SJCRH30 (cell line): Measurements from ENCODE around the gene ASB6. TPM values are rescaled to one million over a fixed set of nuclear protein-coding genes. Genes with fewer than 3 reads are reported as not detected.

ENCODE experiments used
- DNase-seq, 2 experiments: peaks; one replicate each; pipeline ENCODE4 v3.0.0-alpha.2; 2015 to 2020
- H3K27ac ChIP-seq: fragments of 250-450 bp; sonication (Bioruptor Pico); 2 replicates; pipeline ENCODE4 v1.5.1; 2020; ENCODE audit warnings: mild to moderate bottlenecking, moderate library complexity
- H3K27me3 ChIP-seq: fragments of 250-450 bp; sonication (Bioruptor Pico); 2 replicates; pipeline ENCODE4 v1.5.1; 2020; ENCODE audit warnings: mild to moderate bottlenecking, moderate library complexity
- H3K36me3 ChIP-seq: fragments of 250-450 bp; sonication (Bioruptor Pico); 2 replicates; pipeline ENCODE4 v1.5.1; 2020; ENCODE audit warnings: mild to moderate bottlenecking, moderate library complexity
- H3K4me1 ChIP-seq: fragments of 250-450 bp; sonication (Bioruptor Pico); 2 replicates; pipeline ENCODE4 v1.5.1; 2020; ENCODE audit warnings: mild to moderate bottlenecking, moderate library complexity
- H3K4me3 ChIP-seq: fragments of 250-450 bp; sonication (Bioruptor Pico); 2 replicates; pipeline ENCODE4 v1.5.1; 2020; ENCODE audit warnings: mild to moderate bottlenecking, moderate library complexity
- H3K9me3 ChIP-seq: fragments of 250-450 bp; sonication (Bioruptor Pico); replicated peaks from 2 replicates; pipeline ENCODE4 v1.5.1; 2020; ENCODE audit warnings: mild to moderate bottlenecking, moderate library complexity
- total RNA-seq: library from RNA; depleted of rRNA; stranded (reverse); fragments of >200 nt; shearing (Covaris generic); gene quantifications from 2 replicates; pipeline ENCODE4 v1.2.3, GENCODE V29; 2014

ASB6 gene
- total RNA-seq, 1 experiment from 2014 or later, result 23.4 TPM

DNA sequence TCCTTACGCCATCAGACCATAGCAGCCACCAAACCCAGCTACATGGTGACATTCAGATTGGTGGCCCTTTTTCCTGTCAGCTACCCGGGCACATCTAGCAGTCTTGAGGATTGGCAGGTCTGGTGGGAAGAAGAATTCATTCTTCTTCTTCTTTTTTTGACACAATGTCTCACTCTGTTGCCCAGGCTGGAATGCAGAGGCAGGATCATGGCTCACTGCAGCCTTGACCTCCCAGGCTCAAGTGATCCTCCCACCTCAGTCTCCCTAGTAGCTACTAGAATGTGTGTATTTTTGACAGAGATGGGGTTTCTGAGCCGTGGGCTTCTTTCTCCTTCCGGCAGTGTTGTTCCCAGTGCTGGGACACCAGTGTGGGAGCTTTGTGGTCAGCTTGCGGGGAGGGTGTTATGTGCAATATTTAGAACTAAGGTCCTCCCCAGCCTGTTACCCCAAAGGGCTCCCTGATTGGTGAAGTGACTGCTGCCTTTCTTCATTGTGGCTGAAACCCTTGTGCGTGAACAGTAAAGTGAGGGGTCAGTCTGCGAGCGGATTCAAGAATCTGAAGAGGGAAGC lies 12.6 kb downstream of the ASB6 start:
- no peak for DNase-seq
- peaks cover 18% of the 10 kb centered on the region for H3K4me1 ChIP-seq
- H3K36me3 ChIP-seq, result peaks cover 14% of the 10 kb centered on the region
- H3K9me3 ChIP-seq, result no peaks in the 10 kb centered on the region
- H3K27ac ChIP-seq, result no peak overlapping the region
- H3K27me3 ChIP-seq, result no peaks in the 10 kb centered on the region
- no peak overlapping the region for H3K4me3 ChIP-seq

DNA sequence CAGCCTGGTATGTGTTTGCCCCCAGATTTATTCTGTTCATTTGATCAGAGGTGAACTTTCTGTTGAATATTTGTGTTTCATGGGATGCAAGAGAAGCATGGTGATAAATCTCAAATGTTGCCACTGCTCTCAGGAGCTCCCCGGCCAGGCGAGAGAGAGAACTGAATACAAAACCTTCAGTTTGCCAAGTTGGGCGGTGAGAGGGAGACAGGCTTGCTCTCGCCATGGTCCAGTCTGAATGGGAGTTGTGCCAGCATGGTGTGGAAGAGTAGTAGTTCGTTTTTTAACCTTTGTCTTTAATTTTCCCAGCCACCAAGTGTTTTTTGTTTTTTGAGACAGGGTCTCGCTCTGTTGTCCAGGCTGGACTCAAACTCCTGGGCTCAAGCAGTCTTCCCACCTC lies 13.2 kb downstream of the ASB6 start:
- no peak overlapping the region for H3K4me3 ChIP-seq

GRCh38 chr9:129627556-129628440 lies 14.2 kb downstream of the ASB6 start:
- DNase-seq, result peak; percentile 56 to 57
- peaks cover 18% of the 10 kb centered on the region for H3K4me1 ChIP-seq
- H3K4me3 ChIP-seq, result peak overlapping the region; percentile 76

More for the DNA sequence above, 13.2 kb downstream of the ASB6 start:
- Histone ChIP-seq H3K27ac (no peak overlapping the region), H3K36me3 (peaks cover 10% of the 10 kb centered on the region), H3K4me1 (peaks cover 18% of the 10 kb centered on the region), H3K9me3 (no peaks in the 10 kb centered on the region), H3K27me3 (no peaks in the 10 kb centered on the region)
- no peak for DNase-seq

GRCh38 chr9:129626625-129627284 lies 15.2 kb downstream of the ASB6 start:
- H3K9me3 ChIP-seq, result no peaks in the 10 kb centered on the region
- DNase-seq, result peak in 1 of 2 experiments; percentile 58
- H3K4me1 ChIP-seq, result peaks cover 18% of the 10 kb centered on the region
- H3K4me3 ChIP-seq, result peak overlapping the region; percentile 76
- no peaks in the 10 kb centered on the region for H3K36me3 ChIP-seq
- peak overlapping the region; percentile 84 for H3K27ac ChIP-seq
- peaks cover 2% of the 10 kb centered on the region; the same call in 1 of the 2 replicates for H3K27me3 ChIP-seq

More at GRCh38 chr9:129627556-129628440, 14.2 kb downstream of the ASB6 start:
- Histone ChIP-seq H3K9me3 (no peaks in the 10 kb centered on the region), H3K27me3 (no peaks in the 10 kb centered on the region), H3K27ac (no peak overlapping the region), H3K36me3 (peaks cover 5% of the 10 kb centered on the region; the same call in 1 of the 2 replicates)

DNA sequence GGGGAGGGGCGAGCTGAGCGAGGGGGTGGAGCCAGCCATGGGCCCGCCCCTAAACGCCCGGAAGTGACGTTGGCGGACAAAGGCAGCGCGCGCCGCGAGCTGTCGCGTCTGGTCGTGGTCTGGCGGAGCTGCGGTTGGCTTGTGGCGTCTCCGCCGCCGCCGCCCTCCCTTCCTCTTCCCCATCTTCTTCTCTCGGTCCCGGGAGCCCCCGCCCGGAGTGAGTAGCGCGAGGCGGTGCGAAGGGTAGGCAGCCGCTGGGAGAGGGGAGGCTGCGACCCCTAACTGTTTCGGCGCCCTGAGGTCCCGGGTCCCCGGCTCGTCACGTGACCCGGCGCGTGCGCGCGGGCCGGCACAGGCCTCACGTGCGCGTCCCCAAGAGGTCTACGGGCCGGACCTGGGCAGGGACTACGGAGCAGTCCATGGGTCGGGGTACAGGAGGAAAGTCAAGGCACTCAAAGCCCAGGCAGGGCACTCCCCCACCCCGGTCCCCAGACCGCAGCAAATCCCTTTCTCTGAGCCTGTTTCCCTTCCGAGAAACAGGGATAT lies 15.8 kb downstream of the ASB6 start, which contains the start of gene NTMT1:
NTMT1 (plus strand) TSS at position 85 of the 546 bp plus-strand sequence. CDS start 6,541 bp downstream, outside the sequence.
- no peaks in the 10 kb centered on the region for H3K9me3 ChIP-seq
- peak; percentile 80 to 90 for DNase-seq
- H3K27ac ChIP-seq, result peak within 1 kb of the TSS; percentile 84
- H3K4me1 ChIP-seq, result peaks cover 18% of the 10 kb centered on the region
- H3K27me3 ChIP-seq, result peaks cover 6% of the 10 kb centered on the region
- H3K36me3 ChIP-seq, result no peaks in the 10 kb centered on the region
- H3K4me3 ChIP-seq, result peak within 1 kb of the TSS; percentile 76

- no peaks in the 10 kb centered on the region for H3K9me3 ChIP-seq
- H3K4me3 ChIP-seq, result no peak overlapping the region
- peaks cover 18% of the 10 kb centered on the region for H3K4me1 ChIP-seq
- H3K27ac ChIP-seq, result no peak overlapping the region
- peaks cover 14% of the 10 kb centered on the region for H3K27me3 ChIP-seq
- DNase-seq, result no peak
- no peaks in the 10 kb centered on the region for H3K36me3 ChIP-seq
Observed at GRCh38 chr9:129624947-129625346, 17.0 kb downstream of the ASB6 start.

GRCh38 chr9:129624168-129624759 lies 17.7 kb downstream of the ASB6 start:
- peaks cover 19% of the 10 kb centered on the region for H3K27me3 ChIP-seq
- H3K4me1 ChIP-seq, result peaks cover 18% of the 10 kb centered on the region
- H3K27ac ChIP-seq, result no peak overlapping the region
- no peaks in the 10 kb centered on the region for H3K9me3 ChIP-seq
- no peak overlapping the region for H3K4me3 ChIP-seq
- no peaks in the 10 kb centered on the region for H3K36me3 ChIP-seq
- peak; percentile 72 to 84 for DNase-seq

- Histone ChIP-seq H3K27ac (no peak overlapping the region), H3K9me3 (no peaks in the 10 kb centered on the region), H3K4me3 (no peak overlapping the region), H3K27me3 (peaks cover 23% of the 10 kb centered on the region), H3K36me3 (no peaks in the 10 kb centered on the region), H3K4me1 (peaks cover 14% of the 10 kb centered on the region)
- no peak for DNase-seq
Observed at GRCh38 chr9:129623331-129623730, 18.6 kb downstream of the ASB6 start.

- Histone ChIP-seq H3K27me3 (peaks cover 23% of the 10 kb centered on the region), H3K27ac (no peak within 1 kb of the TSS), H3K36me3 (no peaks in the 10 kb centered on the region), H3K9me3 (no peaks in the 10 kb centered on the region), H3K4me1 (no peaks in the 10 kb centered on the region), H3K4me3 (peak within 1 kb of the TSS; percentile 51)
- DNase-seq, result no peak
Observed at GRCh38 chr9:129620669-129621295, 21.2 kb downstream of the ASB6 start, which contains the start of gene C9orf50. Gene C9orf50, minus strand, starts transcription at chr9:129621101. Its CDS starts 527 bp downstream, at chr9:129620574.

- H3K27me3 ChIP-seq, result peaks cover 23% of the 10 kb centered on the region
- H3K9me3 ChIP-seq, result no peaks in the 10 kb centered on the region
- H3K4me3 ChIP-seq, result peak overlapping the region; percentile 51
- peak in 1 of 2 experiments; percentile 56 for DNase-seq
- no peaks in the 10 kb centered on the region for H3K4me1 ChIP-seq
- H3K36me3 ChIP-seq, result no peaks in the 10 kb centered on the region
- H3K27ac ChIP-seq, result no peak overlapping the region
Observed at GRCh38 chr9:129619787-129620668, 21.9 kb downstream of the ASB6 start.

- Histone ChIP-seq H3K4me1 (no peaks in the 10 kb centered on the region), H3K4me3 (no peak overlapping the region), H3K9me3 (no peaks in the 10 kb centered on the region), H3K27me3 (peaks cover 48% of the 10 kb centered on the region), H3K36me3 (no peaks in the 10 kb centered on the region), H3K27ac (no peak overlapping the region)
- peak; percentile 67 to 74 for DNase-seq
Observed at GRCh38 chr9:129617167-129617566, 24.8 kb downstream of the ASB6 start.

DNA sequence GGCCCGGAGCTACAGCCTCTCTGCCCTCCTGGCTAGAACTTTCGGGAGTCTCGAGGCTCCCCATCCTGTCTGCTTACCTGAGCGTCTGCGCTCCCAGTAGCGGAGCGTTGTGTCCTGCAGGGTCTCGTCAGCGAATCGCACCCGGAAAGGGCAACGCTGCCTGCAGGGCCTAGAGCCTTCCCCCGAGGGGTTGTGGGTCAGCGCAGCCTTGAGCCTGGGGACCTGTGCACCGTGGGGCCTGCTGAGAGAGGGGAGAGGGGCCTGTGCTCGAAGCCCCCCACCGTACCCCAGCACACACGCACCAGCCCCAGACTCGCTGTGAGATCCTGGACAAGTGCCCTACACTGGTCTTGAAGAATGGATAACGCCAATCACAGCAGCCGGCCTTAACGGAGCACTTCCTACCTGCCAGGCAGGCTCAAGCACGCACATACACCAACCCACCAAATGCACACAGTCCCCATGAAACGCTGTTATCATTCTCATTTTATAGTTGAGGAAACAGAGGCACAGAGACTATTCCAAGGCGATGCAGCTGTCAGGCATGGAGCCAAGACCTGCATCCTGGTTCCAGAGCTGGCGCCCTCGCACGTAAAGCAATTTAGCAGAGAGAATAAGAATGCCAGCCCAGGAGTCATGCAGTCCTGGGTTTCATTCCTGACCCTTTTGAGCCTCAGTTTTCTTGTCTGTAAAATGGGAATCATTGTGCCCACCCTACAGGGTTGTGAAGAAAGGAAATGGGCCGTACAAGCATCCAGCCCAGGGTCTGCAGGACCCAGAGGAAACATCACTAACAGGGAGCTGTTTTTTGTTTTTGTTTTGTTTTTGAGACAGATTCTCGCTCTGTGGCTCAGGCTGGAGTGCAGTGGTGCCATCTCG lies 26.3 kb downstream of the ASB6 start:
- Histone ChIP-seq H3K27me3 (peaks cover 39% of the 10 kb centered on the region), H3K9me3 (no peaks in the 10 kb centered on the region), H3K4me1 (no peaks in the 10 kb centered on the region), H3K36me3 (no peaks in the 10 kb centered on the region), H3K4me3 (no peak overlapping the region), H3K27ac (no peak overlapping the region)
- DNase-seq, result no peak
